ENCODE results near the gene RFNG.

The RFNG gene

DNA sequence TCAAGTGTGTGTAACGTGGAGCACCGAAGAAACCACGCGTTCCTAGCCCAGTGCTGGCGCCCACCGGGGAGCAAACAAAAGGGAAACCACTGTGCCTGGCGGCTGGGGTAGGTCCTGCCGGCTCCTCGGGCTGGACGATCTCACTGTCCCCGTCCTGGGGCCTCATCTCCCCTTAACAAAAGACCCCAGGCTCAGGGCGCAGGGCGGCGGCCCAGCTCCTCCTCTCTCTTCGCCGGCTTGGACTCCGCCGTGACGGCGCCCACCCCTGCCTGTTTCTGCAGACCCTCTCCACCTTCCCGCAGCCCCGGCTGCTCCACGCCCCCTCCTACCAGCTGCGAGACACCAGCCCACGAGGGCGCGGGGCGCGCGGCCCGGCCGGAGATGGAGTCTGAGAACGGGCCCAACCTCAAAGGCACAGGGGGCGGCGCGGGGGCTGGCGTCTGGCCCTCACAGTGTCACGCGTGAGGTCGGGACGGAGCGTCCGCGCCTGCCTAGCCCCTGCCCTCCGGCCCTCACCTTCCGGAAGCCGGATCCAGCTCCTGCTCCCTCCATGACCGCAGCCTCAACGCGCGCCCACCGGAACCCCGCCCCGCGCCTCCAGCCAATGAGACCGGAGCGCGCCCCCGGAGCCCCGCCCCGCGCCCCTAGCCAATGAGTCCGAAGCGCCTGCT is 29.2 kb downstream of the RFNG start, which contains the start of gene CENPX:
Gene CENPX (minus strand): TSS at position 569 of the 671 bp plus-strand sequence. CDS start 17 bp downstream, at position 552.
- H3K4me2 ChIP-seq (ENCODE audit: low read length): peak within 1 kb of the TSS; percentile 89
- no peaks in the 10 kb centered on the region for H3K27me3 ChIP-seq (ENCODE audit: control insufficient read depth, low read length)
- peak within 1 kb of the TSS; percentile 92 for H3K4me3 ChIP-seq (ENCODE audit: low read length)
- no peaks in the 10 kb centered on the region for H3K9me3 ChIP-seq (ENCODE audit: control insufficient read depth, insufficient read depth, low read length)
- TF ChIP-seq, protein P1, sequence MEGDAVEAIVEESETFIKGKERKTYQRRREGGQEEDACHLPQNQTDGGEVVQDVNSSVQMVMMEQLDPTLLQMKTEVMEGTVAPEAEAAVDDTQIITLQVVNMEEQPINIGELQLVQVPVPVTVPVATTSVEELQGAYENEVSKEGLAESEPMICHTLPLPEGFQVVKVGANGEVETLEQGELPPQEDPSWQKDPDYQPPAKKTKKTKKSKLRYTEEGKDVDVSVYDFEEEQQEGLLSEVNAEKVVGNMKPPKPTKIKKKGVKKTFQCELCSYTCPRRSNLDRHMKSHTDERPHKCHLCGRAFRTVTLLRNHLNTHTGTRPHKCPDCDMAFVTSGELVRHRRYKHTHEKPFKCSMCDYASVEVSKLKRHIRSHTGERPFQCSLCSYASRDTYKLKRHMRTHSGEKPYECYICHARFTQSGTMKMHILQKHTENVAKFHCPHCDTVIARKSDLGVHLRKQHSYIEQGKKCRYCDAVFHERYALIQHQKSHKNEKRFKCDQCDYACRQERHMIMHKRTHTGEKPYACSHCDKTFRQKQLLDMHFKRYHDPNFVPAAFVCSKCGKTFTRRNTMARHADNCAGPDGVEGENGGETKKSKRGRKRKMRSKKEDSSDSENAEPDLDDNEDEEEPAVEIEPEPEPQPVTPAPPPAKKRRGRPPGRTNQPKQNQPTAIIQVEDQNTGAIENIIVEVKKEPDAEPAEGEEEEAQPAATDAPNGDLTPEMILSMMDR (IDR thresholded peaks at IDR 0.05; ENCODE audit: low read depth, low read length, poor library complexity, severe bottlenecking): no peak
- no peak for TF ChIP-seq EZH2phosphoT487 (IDR thresholded peaks at IDR 0.05; ENCODE audit: borderline replicate concordance, low read length)
- H3K4me1 ChIP-seq (ENCODE audit: control insufficient read depth, low read length): peaks cover 28% of the 10 kb centered on the region
- no peaks in the 10 kb centered on the region for H3K9me2 ChIP-seq (replicated peaks; ENCODE audit: control insufficient read depth, low read length)
- peaks cover 3% of the 10 kb centered on the region; the same call in 1 of the 2 replicates for H3F3A ChIP-seq (ENCODE audit: control insufficient read depth, insufficient read depth)
- peaks cover 9% of the 10 kb centered on the region for H3K36me3 ChIP-seq (ENCODE audit: control insufficient read depth, low read length)
- peaks cover 8% of the 10 kb centered on the region; the same call in 1 of the 2 replicates for H4K20me1 ChIP-seq (ENCODE audit: control insufficient read depth, insufficient read depth, low read depth, low read length)
- H3K27ac ChIP-seq (ENCODE audit: low read depth, low read length): peak within 1 kb of the TSS; percentile 10; the same call in 1 of the 2 replicates
- peaks cover 35% of the 10 kb centered on the region for H3K79me2 ChIP-seq (ENCODE audit: control insufficient read depth, low read length)

DNA sequence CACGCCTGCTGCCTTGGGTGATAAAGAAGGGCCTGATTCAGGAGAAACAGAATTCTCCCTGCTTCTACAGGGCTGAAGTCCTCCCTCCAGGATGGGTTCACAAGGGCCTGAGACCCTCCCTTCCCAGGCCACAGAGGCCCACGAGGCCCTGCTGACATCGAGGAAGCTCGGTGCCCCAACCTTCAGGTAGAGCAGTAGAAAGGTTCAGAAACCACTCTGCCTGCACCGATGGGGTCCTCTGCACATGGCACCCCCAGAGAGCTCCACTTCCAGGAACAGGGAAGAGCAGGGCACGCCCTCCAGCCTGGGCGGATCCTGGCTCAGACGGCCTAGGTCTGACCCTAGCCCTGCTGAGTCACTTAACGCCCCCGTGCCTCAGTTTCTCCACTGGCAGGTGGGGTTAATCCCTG is 29.7 kb downstream of the RFNG start:
- H3K9me2 ChIP-seq (replicated peaks; ENCODE audit: control insufficient read depth, low read length): no peaks in the 10 kb centered on the region
- peaks cover 3% of the 10 kb centered on the region; the same call in 1 of the 2 replicates for H3F3A ChIP-seq (ENCODE audit: control insufficient read depth, insufficient read depth)
- no peak overlapping the region for H3K27ac ChIP-seq (ENCODE audit: low read depth, low read length)
- H3K36me3 ChIP-seq (ENCODE audit: control insufficient read depth, low read length): peaks cover 7% of the 10 kb centered on the region
- peak overlapping the region; percentile 91 for H3K4me3 ChIP-seq (ENCODE audit: low read length)
- TF ChIP-seq, protein P1 (IDR thresholded peaks at IDR 0.05; ENCODE audit: low read depth, low read length, poor library complexity, severe bottlenecking): no peak
- TF ChIP-seq EZH2phosphoT487 (IDR thresholded peaks at IDR 0.05; ENCODE audit: borderline replicate concordance, low read length): no peak
- H3K4me1 ChIP-seq (ENCODE audit: control insufficient read depth, low read length): peaks cover 31% of the 10 kb centered on the region
- H4K20me1 ChIP-seq (ENCODE audit: control insufficient read depth, insufficient read depth, low read depth, low read length): peaks cover 8% of the 10 kb centered on the region; the same call in 1 of the 2 replicates
- H3K79me2 ChIP-seq (ENCODE audit: control insufficient read depth, low read length): peaks cover 35% of the 10 kb centered on the region
- no peaks in the 10 kb centered on the region for H3K9me3 ChIP-seq (ENCODE audit: control insufficient read depth, insufficient read depth, low read length)
- H3K27me3 ChIP-seq (ENCODE audit: control insufficient read depth, low read length): no peaks in the 10 kb centered on the region
- H3K4me2 ChIP-seq (ENCODE audit: low read length): peak overlapping the region; percentile 89

DNA sequence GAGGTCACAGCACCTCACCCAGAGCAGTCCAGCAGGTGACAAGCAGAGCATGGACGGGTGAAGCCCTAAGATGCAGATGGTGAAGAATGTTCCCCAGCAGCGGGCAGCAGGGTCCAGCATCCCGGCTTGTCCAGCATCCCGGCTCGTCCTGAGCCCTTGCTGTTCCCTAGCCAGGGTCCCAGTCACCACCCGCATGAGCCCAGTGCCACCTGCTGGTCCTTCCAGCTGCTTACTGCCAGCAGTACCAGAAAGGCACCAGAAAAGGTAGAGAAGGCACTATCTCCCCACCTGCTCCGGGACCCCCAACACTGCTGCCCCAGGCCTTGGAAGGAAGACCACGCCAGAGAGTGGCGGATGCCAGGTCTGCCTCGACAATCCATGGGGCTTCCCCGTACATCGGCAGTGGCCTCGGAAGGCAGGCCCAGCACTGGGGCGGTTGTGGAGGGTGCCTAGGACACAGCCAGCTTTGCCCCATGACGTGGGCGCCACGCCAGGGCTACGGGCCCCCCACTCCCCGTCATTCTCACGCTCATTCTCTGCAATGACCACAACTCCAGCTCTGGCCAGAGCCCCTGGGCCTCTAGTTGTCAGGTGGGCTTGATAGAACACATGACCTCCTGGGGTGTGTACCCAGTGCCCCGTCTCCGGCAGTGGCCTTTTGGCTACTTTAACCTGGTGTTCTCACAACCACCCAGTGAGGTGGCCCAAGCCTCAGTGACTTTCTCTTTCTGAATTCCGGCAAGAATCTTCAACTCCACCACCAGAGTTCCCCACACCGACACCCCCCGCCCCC is 30.3 kb downstream of the RFNG start:
- H3K9me3 ChIP-seq (ENCODE audit: control insufficient read depth, insufficient read depth, low read length): no peaks in the 10 kb centered on the region
- no peaks in the 10 kb centered on the region for H3K9me2 ChIP-seq (replicated peaks; ENCODE audit: control insufficient read depth, low read length)
- H3K27ac ChIP-seq (ENCODE audit: low read depth, low read length): no peak overlapping the region
- H3F3A ChIP-seq (ENCODE audit: control insufficient read depth, insufficient read depth): peaks cover 3% of the 10 kb centered on the region; the same call in 1 of the 2 replicates
- no peaks in the 10 kb centered on the region for H3K27me3 ChIP-seq (ENCODE audit: control insufficient read depth, low read length)
- H4K20me1 ChIP-seq (ENCODE audit: control insufficient read depth, insufficient read depth, low read depth, low read length): peaks cover 8% of the 10 kb centered on the region; the same call in 1 of the 2 replicates
- TF ChIP-seq, protein P1 (IDR thresholded peaks at IDR 0.05; ENCODE audit: low read depth, low read length, poor library complexity, severe bottlenecking): peak; percentile 78
- TF ChIP-seq EZH2phosphoT487 (IDR thresholded peaks at IDR 0.05; ENCODE audit: borderline replicate concordance, low read length): no peak
- peak overlapping the region; percentile 91 for H3K4me3 ChIP-seq (ENCODE audit: low read length)
- H3K79me2 ChIP-seq (ENCODE audit: control insufficient read depth, low read length): peaks cover 35% of the 10 kb centered on the region
- H3K4me1 ChIP-seq (ENCODE audit: control insufficient read depth, low read length): peaks cover 31% of the 10 kb centered on the region
- peak overlapping the region; percentile 89 for H3K4me2 ChIP-seq (ENCODE audit: low read length)
- peaks cover 7% of the 10 kb centered on the region for H3K36me3 ChIP-seq (ENCODE audit: control insufficient read depth, low read length)
